H9 (cell line): ENCODE results near the gene CHD3. TPM values are rescaled to one million over a fixed set of nuclear protein-coding genes. Genes with fewer than 3 reads are reported as not detected.

Source experiments
- DNase-seq: peaks from one replicate; pipeline ENCODE4 v3.0.0-alpha.2; 2017
- H2AFZ ChIP-seq: one replicate; pipeline ENCODE4 v1.6.1; 2013; ENCODE audit warnings: mild to moderate bottlenecking, low read length, control low read depth, moderate library complexity
- H2AK5ac ChIP-seq: 2 replicates; pipeline ENCODE4 v1.6.1; 2013; ENCODE audit warnings: low read length, control low read depth, mixed read lengths; ENCODE audit not compliant: insufficient read length
- H2BK120ac ChIP-seq: one replicate; pipeline ENCODE4 v1.6.1; 2013; ENCODE audit warnings: low read depth, mild to moderate bottlenecking, low read length, control low read depth, inconsistent platforms; ENCODE audit not compliant: poor library complexity, severe bottlenecking
- H2BK12ac ChIP-seq: 2 replicates; pipeline ENCODE4 v1.6.1; 2013; ENCODE audit warnings: low read length, control low read depth, mixed read lengths, low read depth; ENCODE audit not compliant: insufficient read length
- H2BK15ac ChIP-seq: 2 replicates; pipeline ENCODE4 v1.6.1; 2013; ENCODE audit warnings: low read depth, low read length, control low read depth
- H2BK20ac ChIP-seq: one replicate; pipeline ENCODE4 v1.6.1; 2013; ENCODE audit warnings: low read depth, mild to moderate bottlenecking, low read length, control low read depth, inconsistent platforms; ENCODE audit not compliant: poor library complexity, severe bottlenecking
- H2BK5ac ChIP-seq: 2 replicates; pipeline ENCODE4 v1.6.1; 2013; ENCODE audit warnings: low read length, control low read depth, mixed read lengths; ENCODE audit not compliant: insufficient read length
- H3K14ac ChIP-seq: 2 replicates; pipeline ENCODE4 v1.6.1; 2013; ENCODE audit warnings: low read length, control low read depth; ENCODE audit not compliant: insufficient read depth
- H3K18ac ChIP-seq: 2 replicates; pipeline ENCODE4 v1.6.1; 2013; ENCODE audit warnings: low read depth, mild to moderate bottlenecking, mixed read lengths, low read length, control low read depth; ENCODE audit not compliant: insufficient read length
- H3K23ac ChIP-seq: 2 replicates; pipeline ENCODE4 v1.6.1; 2013; ENCODE audit warnings: low read length, control low read depth, mixed read lengths, low read depth; ENCODE audit not compliant: insufficient read length
- H3K23me2 ChIP-seq: 2 replicates; pipeline ENCODE4 v1.6.1; 2013; ENCODE audit warnings: low read depth, mild to moderate bottlenecking, mixed read lengths, low read length, control low read depth; ENCODE audit not compliant: insufficient read length, poor library complexity, severe bottlenecking
- H3K27ac ChIP-seq: 2 replicates; pipeline ENCODE4 v1.5.1; 2013; ENCODE audit warnings: low read length, control low read depth, mixed read lengths, low read depth; ENCODE audit not compliant: insufficient read length
- H3K27me3 ChIP-seq: 2 replicates; pipeline ENCODE4 v1.6.1; 2013; ENCODE audit warnings: low read length, control low read depth, inconsistent platforms; ENCODE audit not compliant: insufficient read depth
- H3K4ac ChIP-seq: 2 replicates; pipeline ENCODE4 v1.6.1; 2013; ENCODE audit warnings: low read depth, mild to moderate bottlenecking, control low read depth, inconsistent platforms, low read length, moderate library complexity
- H3K4me1 ChIP-seq: 2 replicates; pipeline ENCODE4 v1.6.1; 2013; ENCODE audit warnings: low read length, control low read depth, inconsistent platforms; ENCODE audit not compliant: insufficient read depth
- H3K4me2 ChIP-seq: 2 replicates; pipeline ENCODE4 v1.6.1; 2013; ENCODE audit warnings: low read length, control low read depth, mixed read lengths; ENCODE audit not compliant: insufficient read length, insufficient read depth
- H3K56ac ChIP-seq: 2 replicates; pipeline ENCODE4 v1.6.1; 2013; ENCODE audit warnings: low read depth, mild to moderate bottlenecking, mixed read lengths, low read length, control low read depth; ENCODE audit not compliant: insufficient read length
- H3K79me1 ChIP-seq: 2 replicates; pipeline ENCODE4 v1.6.1; 2013; ENCODE audit warnings: low read depth, mild to moderate bottlenecking, moderate library complexity, low read length, control low read depth, inconsistent platforms; ENCODE audit not compliant: insufficient read depth, poor library complexity, severe bottlenecking
- H3K79me2 ChIP-seq: 2 replicates; pipeline ENCODE4 v1.6.1; 2013; ENCODE audit warnings: low read length, control low read depth, inconsistent platforms; ENCODE audit not compliant: insufficient read depth
- H3K9ac ChIP-seq: 2 replicates; pipeline ENCODE4 v1.6.1; 2013; ENCODE audit warnings: low read length, control low read depth, mixed read lengths; ENCODE audit not compliant: insufficient read length; ENCODE audit errors: extremely low read depth
- H3K9me3 ChIP-seq: one replicate; pipeline ENCODE4 v1.6.1; 2013; ENCODE audit warnings: low read depth, low read length, inconsistent platforms; ENCODE audit not compliant: control insufficient read depth
- H3T11ph ChIP-seq: one replicate; pipeline ENCODE4 v1.6.1; 2013; ENCODE audit warnings: mild to moderate bottlenecking, low read length, control low read depth, inconsistent platforms
- H4K20me1 ChIP-seq: one replicate; pipeline ENCODE4 v1.6.1; 2013; ENCODE audit not compliant: control insufficient read depth, insufficient read length, insufficient read depth
- H4K5ac ChIP-seq: 2 replicates; pipeline ENCODE4 v1.6.1; 2013; ENCODE audit warnings: low read depth, mild to moderate bottlenecking, mixed read lengths, low read length, control low read depth; ENCODE audit not compliant: insufficient read length
- H4K8ac ChIP-seq: replicated peaks from 2 replicates; pipeline ENCODE4 v1.6.1; 2013; ENCODE audit warnings: low read length, control low read depth, mixed read lengths, low read depth; ENCODE audit not compliant: insufficient read length
- H4K91ac ChIP-seq: 2 replicates; pipeline ENCODE4 v1.6.1; 2013; ENCODE audit warnings: low read depth, mild to moderate bottlenecking, moderate library complexity, mixed read lengths, low read length, control low read depth; ENCODE audit not compliant: insufficient read length
- H3K27ac Mint-ChIP-seq, 3 experiments: 2 replicates in 2 of 3; 3 replicates in 1 of 3; pipeline ENCODE4 v1.8.0; 2020 to 2021; ENCODE audit warnings: mixed read lengths in 3 of 3, mild to moderate bottlenecking in 1 of 3, moderate library complexity in 1 of 3
- H3K27me3 Mint-ChIP-seq: 2 replicates; pipeline ENCODE4 v1.8.0; 2021; ENCODE audit warnings: low read depth, mild to moderate bottlenecking, moderate library complexity, mixed read lengths
- H3K36me3 Mint-ChIP-seq, 3 experiments: 2 replicates in 2 of 3; 3 replicates in 1 of 3; pipeline ENCODE4 v1.8.0; 2020 to 2021; ENCODE audit warnings: low read depth in 3 of 3, mixed read lengths in 3 of 3; ENCODE audit not compliant: insufficient read depth in 1 of 3
- H3K4me1 Mint-ChIP-seq, 2 experiments: 2 replicates each; pipeline ENCODE4 v1.8.0; 2020; ENCODE audit warnings: mixed read lengths in 2 of 2
- H3K4me3 Mint-ChIP-seq, 2 experiments: 2 replicates in 1 of 2; 3 replicates in 1 of 2; pipeline ENCODE4 v1.8.0; 2020 to 2021; ENCODE audit warnings: mild to moderate bottlenecking in 2 of 2, mixed read lengths in 2 of 2, moderate library complexity in 1 of 2
- H3K9me3 Mint-ChIP-seq, 2 experiments: 2 replicates in 1 of 2; 3 replicates in 1 of 2; pipeline ENCODE4 v1.8.0; 2020; ENCODE audit warnings: mild to moderate bottlenecking in 2 of 2, mixed read lengths in 2 of 2, moderate library complexity in 1 of 2
- WGBS: extraction: QIAGEN DNeasy Blood & Tissue Kit; methylation state at CpG from one replicate; pipeline ENCODE4 v1.1.7; 2013; ENCODE audit warnings: missing lambda C conversion rate, low lambda C conversion rate, mixed read lengths; ENCODE audit not compliant: insufficient read length; ENCODE audit errors: extremely low coverage; 5-methylcytosine and 5-hydroxymethylcytosine counted together
- total RNA-seq: library from RNA; stranded (reverse); gene quantifications from 2 replicates; pipeline ENCODE4 v1.2.1, GENCODE V29; 2021
- TF ChIP-seq, protein P1 (sequence below): fragments of 200-600 bp; sonication (generic); conservative IDR thresholded peaks from 3 replicates; pipeline ENCODE4 v1.8.0; 2021; ENCODE audit warnings: antibody characterized with exemption, mild to moderate bottlenecking

CHD3 gene
- total RNA-seq, 1 experiment from 2014 or later = 33.2 TPM

GRCh38 chr17:7959503-7960253, 71.1 kb downstream of the CHD3 start:
- Histone ChIP-seq H4K5ac (no peak overlapping the region), H3K56ac (no peak overlapping the region), H3K4me2 (no peak overlapping the region), H2AFZ (no peak overlapping the region), H2BK20ac (no peak overlapping the region), H3K79me2 (no peaks in the 10 kb centered on the region), H4K8ac (no peak overlapping the region), H3K18ac (no peak overlapping the region), H2BK12ac (no peak overlapping the region), H3K9ac (no peak overlapping the region), H2BK5ac (no peak overlapping the region), H3K4me1 (no peaks in the 10 kb centered on the region; the same call in 1 of the 2 replicates), H3K27me3 (no peaks in the 10 kb centered on the region), H4K20me1 (no peaks in the 10 kb centered on the region), H3K14ac (no peak overlapping the region), H2AK5ac (no peak overlapping the region), H3K23me2 (no peaks in the 10 kb centered on the region), H3K9me3 (no peaks in the 10 kb centered on the region), H3T11ph (no peak overlapping the region), H2BK15ac (no peak overlapping the region), H2BK120ac (no peak overlapping the region), H3K4ac (no peak overlapping the region), H3K27ac (no peak overlapping the region), H3K23ac (no peak overlapping the region), H4K91ac (no peak overlapping the region), H3K79me1 (no peaks in the 10 kb centered on the region)
- Mint-ChIP-seq H3K9me3 (no peaks in the 10 kb centered on the region), H3K27me3 (no peaks in the 10 kb centered on the region; the same call in none of the 2 replicates), H3K27ac (no peak overlapping the region; a peak in 1 of 7 replicates), H3K4me1 (peaks cover 16 to 17% of the 10 kb centered on the region in 2 experiments), H3K36me3 (no peaks in the 10 kb centered on the region), H3K4me3 (no peak overlapping the region)
- no peak for DNase-seq
- WGBS = no CpG with 5 or more reads among the region's 9 CpGs
- TF ChIP-seq, protein P1, sequence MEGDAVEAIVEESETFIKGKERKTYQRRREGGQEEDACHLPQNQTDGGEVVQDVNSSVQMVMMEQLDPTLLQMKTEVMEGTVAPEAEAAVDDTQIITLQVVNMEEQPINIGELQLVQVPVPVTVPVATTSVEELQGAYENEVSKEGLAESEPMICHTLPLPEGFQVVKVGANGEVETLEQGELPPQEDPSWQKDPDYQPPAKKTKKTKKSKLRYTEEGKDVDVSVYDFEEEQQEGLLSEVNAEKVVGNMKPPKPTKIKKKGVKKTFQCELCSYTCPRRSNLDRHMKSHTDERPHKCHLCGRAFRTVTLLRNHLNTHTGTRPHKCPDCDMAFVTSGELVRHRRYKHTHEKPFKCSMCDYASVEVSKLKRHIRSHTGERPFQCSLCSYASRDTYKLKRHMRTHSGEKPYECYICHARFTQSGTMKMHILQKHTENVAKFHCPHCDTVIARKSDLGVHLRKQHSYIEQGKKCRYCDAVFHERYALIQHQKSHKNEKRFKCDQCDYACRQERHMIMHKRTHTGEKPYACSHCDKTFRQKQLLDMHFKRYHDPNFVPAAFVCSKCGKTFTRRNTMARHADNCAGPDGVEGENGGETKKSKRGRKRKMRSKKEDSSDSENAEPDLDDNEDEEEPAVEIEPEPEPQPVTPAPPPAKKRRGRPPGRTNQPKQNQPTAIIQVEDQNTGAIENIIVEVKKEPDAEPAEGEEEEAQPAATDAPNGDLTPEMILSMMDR = no peak
